HEK293T (cell line): ENCODE data around the gene PAPOLA.
"Not testable (repeated sequence)": the region's sequence is repeated elsewhere in the genome, so short reads cannot be mapped to it uniquely, and the experiment has no call there.

Experiments
- CTCF ChIA-PET: fragments of 350-600 bp; formaldehyde crosslinking; extraction: SDS; loops from one replicate; lab custom pipeline; 2021; ENCODE audit warnings: antibody characterized with exemption, inconsistent platforms; lab: Yijun Ruan, JAX
- POLR2A ChIA-PET: fragments of 350-600 bp; formaldehyde crosslinking; extraction: SDS; loops from one replicate; lab custom pipeline; 2020; ENCODE audit warnings: antibody characterized with exemption, inconsistent platforms; lab: Yijun Ruan, JAX
- DNase-seq: peaks from one replicate; pipeline ENCODE4 v3.0.0; 2012; ENCODE audit warnings: mixed read lengths; ENCODE audit errors: extremely low spot score
- ARNT ChIP-seq: fragments of 450-650 bp; IDR thresholded peaks from 2 replicates; pipeline ENCODE4 v1.6.1; 2017; ENCODE audit warnings: mild to moderate bottlenecking
- BHLHE40 ChIP-seq: fragments of 450-650 bp; IDR thresholded peaks from 2 replicates; pipeline ENCODE4 v1.6.1; 2016; ENCODE audit warnings: mild to moderate bottlenecking, moderate library complexity, borderline replicate concordance
- CTBP1 ChIP-seq: fragments of 450-650 bp; IDR thresholded peaks from 2 replicates; pipeline ENCODE4 v1.6.1; 2016; ENCODE audit warnings: borderline replicate concordance
- ELF4 ChIP-seq: fragments of 450-650 bp; IDR thresholded peaks from 2 replicates; pipeline ENCODE4 v1.6.1; 2017; ENCODE audit warnings: antibody characterized with exemption
- FOXA1 ChIP-seq: fragments of 450-650 bp; IDR thresholded peaks from 2 replicates; pipeline ENCODE4 v1.6.1; 2016; ENCODE audit warnings: mild to moderate bottlenecking
- FOXK2 ChIP-seq: fragments of 450-650 bp; IDR thresholded peaks from 2 replicates; pipeline ENCODE4 v1.6.1; 2016; ENCODE audit warnings: mild to moderate bottlenecking
- FOXM1 ChIP-seq: fragments of 450-650 bp; IDR thresholded peaks from 2 replicates; pipeline ENCODE4 v1.6.1; 2017; ENCODE audit warnings: mild to moderate bottlenecking, borderline replicate concordance
- HDGF ChIP-seq: fragments of 450-650 bp; IDR thresholded peaks from 2 replicates; pipeline ENCODE4 v1.6.1; 2017; ENCODE audit warnings: antibody characterized with exemption, borderline replicate concordance
- L3MBTL2 ChIP-seq: fragments of 450-650 bp; conservative IDR thresholded peaks from 2 replicates; pipeline ENCODE4 v1.6.1; 2016; ENCODE audit warnings: mild to moderate bottlenecking
- LEF1 ChIP-seq: fragments of 450-650 bp; IDR thresholded peaks from 2 replicates; pipeline ENCODE4 v1.6.1; 2017; ENCODE audit warnings: mild to moderate bottlenecking, borderline replicate concordance
- NFRKB ChIP-seq: fragments of 450-650 bp; IDR thresholded peaks from 2 replicates; pipeline ENCODE4 v1.6.1; 2016; ENCODE audit warnings: mild to moderate bottlenecking, moderate library complexity
- PKNOX1 ChIP-seq: fragments of 450-650 bp; IDR thresholded peaks from 2 replicates; pipeline ENCODE4 v1.6.1; 2016
- SP1 ChIP-seq: fragments of 450-650 bp; IDR thresholded peaks from 2 replicates; pipeline ENCODE4 v1.6.1; 2017
- SUZ12 ChIP-seq: fragments of 450-650 bp; IDR thresholded peaks from 2 replicates; pipeline ENCODE4 v1.6.1; 2016; ENCODE audit warnings: mild to moderate bottlenecking
- TARDBP ChIP-seq: fragments of 450-650 bp; IDR thresholded peaks from 2 replicates; pipeline ENCODE4 v1.6.1; 2016
- ZNF384 ChIP-seq: fragments of 450-650 bp; IDR thresholded peaks from 2 replicates; pipeline ENCODE4 v1.6.1; 2016

PAPOLA gene

DNA sequence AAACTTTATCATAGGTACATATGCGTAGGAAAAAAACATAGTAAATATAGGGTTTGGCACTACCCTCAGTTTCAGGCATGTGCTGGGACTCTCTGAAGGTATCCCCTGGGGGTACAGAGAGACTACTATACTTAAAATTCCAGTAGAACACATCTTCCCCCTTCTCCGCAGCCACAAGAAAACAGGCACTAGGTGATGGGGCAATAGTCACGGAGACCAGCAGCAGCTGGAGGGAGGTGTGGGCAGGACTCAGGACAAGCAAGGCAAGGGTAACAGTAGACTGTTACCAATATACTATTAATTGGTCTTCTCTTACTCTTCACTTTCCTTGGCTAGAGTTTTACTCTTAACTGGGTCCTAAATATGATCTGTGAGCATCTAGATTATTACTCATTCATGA, 4.6 kb upstream of the PAPOLA start:
- DNase-seq, result no peak
- no peak for TF ChIP-seq ELF4
- TF ChIP-seq ZNF384, result no peak
- no peak for TF ChIP-seq PKNOX1
- TF ChIP-seq CTBP1, result no peak
- no peak for TF ChIP-seq NFRKB
- no peak for TF ChIP-seq TARDBP
- TF ChIP-seq L3MBTL2, result no peak
- TF ChIP-seq BHLHE40, result no peak
- TF ChIP-seq SP1, result no peak
- no peak for TF ChIP-seq FOXA1
- TF ChIP-seq FOXM1, result no peak
- TF ChIP-seq LEF1, result no peak
- TF ChIP-seq HDGF, result no peak
- TF ChIP-seq ARNT, result no peak
- no peak for TF ChIP-seq SUZ12
- no peak for TF ChIP-seq FOXK2
- ChIA-PET POLR2A (no interaction called here), CTCF (no interaction called here)

- POLR2A ChIA-PET, result interaction anchor here (1.2 kb wide), 1 partner anchor 9 kb away, joined by 3 read pairs; no protein-coding TSS in a partner anchor
- DNase-seq, result no peak
- TF ChIP-seq HDGF, result no peak
- TF ChIP-seq FOXK2, result no peak
- TF ChIP-seq SUZ12, result no peak
- no peak for TF ChIP-seq PKNOX1
- TF ChIP-seq LEF1, result no peak
- no peak for TF ChIP-seq TARDBP
- TF ChIP-seq NFRKB, result no peak
- TF ChIP-seq FOXA1, result no peak
- CTCF ChIA-PET, result no interaction called here
These were observed 904 bp upstream of the PAPOLA start for GRCh38 chr14:96501217-96501739.

- POLR2A ChIA-PET, result interaction anchor here (1.5 kb wide), 1 partner anchor 8 kb away, joined by 3 read pairs; no protein-coding TSS in a partner anchor
- CTCF ChIA-PET, result interaction anchor here (0.7 kb wide), 1 partner anchor 579 kb away, joined by 3 read pairs; no protein-coding TSS in a partner anchor
- TF ChIP-seq SUZ12 (no peak), NFRKB (no peak), FOXA1 (no peak), LEF1 (no peak), CTBP1 (no peak), ZNF384 (no peak), BHLHE40 (no peak), PKNOX1 (no peak), FOXM1 (no peak), TARDBP (no peak)
These were observed 581 bp downstream of the PAPOLA start for GRCh38 chr14:96502621-96503305.

DNA sequence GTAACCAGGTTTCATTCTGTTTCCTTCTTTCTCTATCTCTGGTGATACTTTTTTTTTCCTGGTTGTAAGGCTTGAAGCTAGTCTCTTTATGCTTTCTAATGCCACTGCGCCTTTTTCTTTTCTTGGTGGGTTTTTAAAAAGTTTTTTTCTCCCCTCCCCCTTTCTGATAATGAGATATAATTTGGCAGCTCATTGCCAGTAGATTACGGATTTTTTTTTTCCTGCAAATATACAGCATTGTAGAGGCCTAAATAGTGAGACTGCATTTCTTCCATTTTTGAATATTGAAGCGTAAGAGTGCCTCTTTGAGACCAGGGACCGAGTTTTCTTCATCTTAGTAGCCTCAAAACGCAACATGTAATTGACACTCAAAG, 1.1 kb downstream of the PAPOLA start:
- TF ChIP-seq TARDBP (no peak), LEF1 (no peak), FOXM1 (no peak), ARNT (no peak), BHLHE40 (no peak), FOXK2 (no peak), FOXA1 (no peak), CTBP1 (no peak), HDGF (no peak), SP1 (no peak)
- ChIA-PET POLR2A (interaction anchor here (1.5 kb wide), 1 partner anchor 8 kb away, joined by 3 read pairs; no protein-coding TSS in a partner anchor), CTCF (interaction anchor here (0.7 kb wide), 1 partner anchor 578 kb away, joined by 3 read pairs; no protein-coding TSS in a partner anchor)
- DNase-seq, result no peak

More at GRCh38 chr14:96502621-96503305, 581 bp downstream of the PAPOLA start:
- peak; percentile 57 for DNase-seq

- POLR2A ChIA-PET, DNase-seq, CTCF ChIA-PET: not testable (repeated sequence)
These were observed 2.2 kb downstream of the PAPOLA start for GRCh38 chr14:96504353-96504752.

DNA sequence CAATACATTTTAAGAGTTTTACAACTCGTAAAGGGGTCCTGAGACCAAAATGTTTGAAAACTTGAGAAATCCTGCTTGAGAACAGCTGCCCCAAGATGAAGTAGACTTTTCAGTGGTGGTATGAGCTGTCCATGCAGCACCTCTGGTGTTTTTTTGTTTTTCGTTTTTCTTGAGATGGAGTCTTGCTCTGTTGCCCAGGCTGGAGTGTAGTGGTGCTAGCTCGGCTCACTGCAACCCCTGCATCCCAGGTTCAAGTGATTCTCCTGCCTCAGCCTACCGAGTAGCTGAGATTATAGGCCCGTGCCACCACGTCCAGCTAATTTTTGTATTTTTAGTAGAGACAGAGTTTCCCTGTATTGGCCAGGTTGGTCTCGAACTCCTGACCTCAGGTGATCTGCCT, 5.5 kb downstream of the PAPOLA start:
- TF ChIP-seq SUZ12 (no peak), NFRKB (no peak), TARDBP (no peak), SP1 (no peak), L3MBTL2 (no peak), HDGF (no peak), BHLHE40 (no peak), PKNOX1 (no peak), FOXK2 (no peak), ELF4 (no peak), FOXA1 (no peak), ZNF384 (no peak), LEF1 (no peak), CTBP1 (no peak), FOXM1 (no peak), ARNT (no peak)
- no peak for DNase-seq
- CTCF ChIA-PET, result no interaction called here
- POLR2A ChIA-PET, result no interaction called here
